Lower lobe of right lung (tissue), 2 donors: ENCODE measurements around the gene BANF2. TPM values are rescaled to one million over a fixed set of nuclear protein-coding genes. Genes with fewer than 3 reads are reported as not detected.

Experiments
- ATAC-seq, 2 donors: fragments of 200-7000 bp; cut with Tn5 transposase; one replicate each; pipeline ENCODE4 v1.9.1; 2020 to 2022; ENCODE audit warnings: mild to moderate bottlenecking in 2 of 2, moderate library complexity in 2 of 2
- DNase-seq: peaks from one replicate; pipeline ENCODE4 v3.0.0-alpha.2; 2020
- H3K27ac ChIP-seq: fragments of 200-600 bp; one replicate; pipeline ENCODE4 v1.8.0; 2022
- H3K27me3 ChIP-seq: fragments of 200-600 bp; one replicate; pipeline ENCODE4 v1.8.0; 2022; ENCODE audit warnings: low read depth
- H3K36me3 ChIP-seq: fragments of 200-600 bp; one replicate; pipeline ENCODE4 v1.8.0; 2022; ENCODE audit warnings: mild to moderate bottlenecking
- H3K4me1 ChIP-seq: fragments of 200-600 bp; one replicate; pipeline ENCODE4 v1.8.0; 2022
- H3K4me3 ChIP-seq: fragments of 200-600 bp; one replicate; pipeline ENCODE4 v1.8.0; 2022; ENCODE audit warnings: mild to moderate bottlenecking
- H3K9me3 ChIP-seq: fragments of 200-600 bp; one replicate; pipeline ENCODE4 v1.8.0; 2022
- intact Hi-C: fragments of 100-400 bp; cut with DNase I; formaldehyde crosslinking; loops from one replicate; pipeline ENCODE4 v1.11.0; 2022
- total RNA-seq: library from RNA; stranded (reverse); fragmentation: NEBNext Ultra II Directional; extraction: Animal tissue kit (Norgen Biotek cat#: 25700); gene quantifications from one replicate; pipeline ENCODE4 v1.2.1, GENCODE V29; 2021
- TF ChIP-seq, protein P1 (sequence below): fragments of 200-600 bp; IDR thresholded peaks from one replicate; pipeline ENCODE4 v1.8.0; 2022; ENCODE audit warnings: antibody characterized with exemption, mild to moderate bottlenecking
- donor health status: DM: no; HTN: yes; CAD: no; lungs with severe emphysema.

Gene BANF2
- total RNA-seq, 1 donor from 2014 or later: not detected

DNA sequence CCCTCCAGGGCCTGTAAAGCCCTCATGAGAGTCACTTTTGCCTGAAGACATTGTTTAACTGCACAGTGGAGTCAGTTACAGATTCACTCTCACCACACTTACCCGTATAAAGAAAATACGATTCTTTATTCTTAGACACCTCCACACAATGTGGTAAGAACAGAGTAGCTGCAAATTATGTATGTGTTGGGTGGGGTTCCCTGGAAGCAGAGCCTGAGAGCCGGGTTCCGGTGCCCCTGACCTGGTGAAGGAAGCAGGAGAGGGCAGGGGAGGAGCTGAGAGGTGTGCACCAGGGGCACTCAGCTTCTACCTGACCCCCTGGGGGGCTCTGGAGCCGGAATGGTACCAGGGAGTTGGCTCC, 11.5 kb downstream of the BANF2 start:
- Histone ChIP-seq H3K9me3 (no peaks in the 10 kb centered on the region), H3K27ac (no peak overlapping the region), H3K27me3 (no peaks in the 10 kb centered on the region), H3K36me3 (no peaks in the 10 kb centered on the region), H3K4me1 (no peaks in the 10 kb centered on the region), H3K4me3 (no peak overlapping the region)
- no peak for ATAC-seq
- DNase-seq: no peak
- TF ChIP-seq, protein P1, sequence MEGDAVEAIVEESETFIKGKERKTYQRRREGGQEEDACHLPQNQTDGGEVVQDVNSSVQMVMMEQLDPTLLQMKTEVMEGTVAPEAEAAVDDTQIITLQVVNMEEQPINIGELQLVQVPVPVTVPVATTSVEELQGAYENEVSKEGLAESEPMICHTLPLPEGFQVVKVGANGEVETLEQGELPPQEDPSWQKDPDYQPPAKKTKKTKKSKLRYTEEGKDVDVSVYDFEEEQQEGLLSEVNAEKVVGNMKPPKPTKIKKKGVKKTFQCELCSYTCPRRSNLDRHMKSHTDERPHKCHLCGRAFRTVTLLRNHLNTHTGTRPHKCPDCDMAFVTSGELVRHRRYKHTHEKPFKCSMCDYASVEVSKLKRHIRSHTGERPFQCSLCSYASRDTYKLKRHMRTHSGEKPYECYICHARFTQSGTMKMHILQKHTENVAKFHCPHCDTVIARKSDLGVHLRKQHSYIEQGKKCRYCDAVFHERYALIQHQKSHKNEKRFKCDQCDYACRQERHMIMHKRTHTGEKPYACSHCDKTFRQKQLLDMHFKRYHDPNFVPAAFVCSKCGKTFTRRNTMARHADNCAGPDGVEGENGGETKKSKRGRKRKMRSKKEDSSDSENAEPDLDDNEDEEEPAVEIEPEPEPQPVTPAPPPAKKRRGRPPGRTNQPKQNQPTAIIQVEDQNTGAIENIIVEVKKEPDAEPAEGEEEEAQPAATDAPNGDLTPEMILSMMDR: no peak
- intact Hi-C loops: no loop called here

DNA sequence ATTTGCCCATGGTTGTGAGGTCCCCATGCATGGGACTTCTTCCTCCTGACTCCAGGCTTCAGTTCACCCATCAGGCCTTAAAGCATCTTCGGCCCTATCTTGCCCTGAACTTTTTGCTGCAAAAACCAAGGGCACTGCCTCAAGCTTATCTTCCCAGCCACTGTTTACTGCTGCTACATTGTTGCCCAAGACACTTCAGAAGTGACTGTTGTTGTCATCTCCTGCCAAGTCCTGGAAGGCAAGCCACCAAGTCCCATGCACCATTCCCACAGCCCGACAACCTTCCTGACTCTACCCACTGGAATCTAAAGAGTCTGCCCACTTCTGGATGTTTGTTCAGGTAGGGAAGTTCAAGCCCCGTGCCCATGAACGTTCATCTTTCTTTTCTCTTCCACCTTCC, 12.4 kb downstream of the BANF2 start:
- TF ChIP-seq, protein P1: no peak
- Histone ChIP-seq H3K9me3 (no peaks in the 10 kb centered on the region), H3K27me3 (no peaks in the 10 kb centered on the region), H3K36me3 (no peaks in the 10 kb centered on the region), H3K27ac (no peak overlapping the region), H3K4me1 (no peaks in the 10 kb centered on the region), H3K4me3 (no peak overlapping the region)
- intact Hi-C loops: no loop called here
- DNase-seq (no peak), ATAC-seq (no peak)

DNA sequence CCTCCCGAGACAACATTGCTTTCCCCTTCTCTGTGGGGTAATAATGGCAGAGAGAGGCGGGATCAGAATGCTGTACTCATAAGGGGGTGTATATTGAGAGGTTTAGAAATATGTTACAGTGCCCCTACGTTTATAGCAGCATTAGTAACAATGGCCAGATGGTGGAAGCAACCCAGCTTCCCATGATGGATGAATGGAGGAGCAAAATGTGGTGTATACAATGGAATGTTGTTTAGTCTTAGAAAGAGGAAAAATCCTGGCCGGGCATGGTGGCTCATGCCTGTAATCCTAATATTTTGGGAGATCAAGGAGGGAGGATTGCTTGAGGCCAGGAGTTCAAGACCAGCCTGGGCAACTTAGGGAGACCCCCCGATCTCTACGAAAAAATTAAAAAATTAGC, 12.9 kb downstream of the BANF2 start:
- no peaks in the 10 kb centered on the region for H3K27me3 ChIP-seq
- TF ChIP-seq, protein P1: no peak
- intact Hi-C loops: no loop called here
- DNase-seq (no peak), ATAC-seq (no peak)
- H3K4me1 ChIP-seq: no peaks in the 10 kb centered on the region
- H3K27ac ChIP-seq: no peak overlapping the region
- H3K4me3 ChIP-seq: no peak overlapping the region
- H3K9me3 ChIP-seq: no peaks in the 10 kb centered on the region
- no peaks in the 10 kb centered on the region for H3K36me3 ChIP-seq

DNA sequence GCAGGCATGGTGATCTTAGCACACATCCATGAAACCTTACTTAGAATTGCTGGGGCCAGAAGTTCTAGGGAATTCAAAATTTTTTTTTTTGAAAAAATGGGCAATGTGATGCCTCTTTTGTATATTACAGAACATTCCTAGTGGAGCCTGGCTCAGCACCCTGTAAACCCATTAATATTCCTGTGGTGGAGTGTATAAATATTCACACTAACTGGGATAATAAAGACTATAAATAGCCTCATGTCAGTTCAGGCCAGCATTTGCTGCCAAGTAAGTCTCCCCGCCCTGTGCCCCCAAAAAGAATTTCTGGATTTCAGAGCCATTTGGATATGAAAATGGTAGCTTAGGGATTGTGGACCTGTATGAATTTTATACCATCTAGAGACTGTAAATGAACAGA, 14.8 kb downstream of the BANF2 start:
- H3K4me1 ChIP-seq: no peaks in the 10 kb centered on the region
- intact Hi-C loops: no loop called here
- ATAC-seq: no peak
- no peak for DNase-seq
- H3K4me3 ChIP-seq: no peak overlapping the region
- H3K9me3 ChIP-seq: no peaks in the 10 kb centered on the region
- H3K27ac ChIP-seq: no peak overlapping the region
- H3K36me3 ChIP-seq: no peaks in the 10 kb centered on the region
- no peaks in the 10 kb centered on the region for H3K27me3 ChIP-seq
- TF ChIP-seq, protein P1: no peak

DNA sequence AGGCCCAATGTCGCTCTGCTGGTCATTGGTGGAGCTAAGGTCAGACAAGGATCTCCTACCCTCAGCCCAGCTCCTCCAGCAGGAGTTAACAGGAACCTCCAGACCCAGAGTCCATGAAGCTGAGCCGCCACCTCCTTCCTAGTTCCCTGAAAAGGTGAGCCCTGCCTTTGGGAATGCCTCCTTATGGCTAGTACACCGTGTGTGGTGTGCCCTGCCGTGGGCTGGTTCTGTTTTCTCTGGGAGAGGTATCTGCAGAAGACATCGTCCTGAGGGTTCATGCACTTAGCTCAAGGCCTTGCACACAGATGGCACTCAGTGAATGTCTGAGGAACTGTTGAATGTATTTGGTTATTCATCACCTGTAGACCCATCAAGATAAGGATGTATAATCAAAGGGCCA, 15.3 kb downstream of the BANF2 start:
- Histone ChIP-seq H3K36me3 (no peaks in the 10 kb centered on the region), H3K4me3 (no peak overlapping the region), H3K4me1 (no peaks in the 10 kb centered on the region), H3K27ac (no peak overlapping the region), H3K9me3 (no peaks in the 10 kb centered on the region), H3K27me3 (no peaks in the 10 kb centered on the region)
- ATAC-seq (no peak), DNase-seq (no peak)
- TF ChIP-seq, protein P1: no peak
- intact Hi-C loops: no loop called here

DNA sequence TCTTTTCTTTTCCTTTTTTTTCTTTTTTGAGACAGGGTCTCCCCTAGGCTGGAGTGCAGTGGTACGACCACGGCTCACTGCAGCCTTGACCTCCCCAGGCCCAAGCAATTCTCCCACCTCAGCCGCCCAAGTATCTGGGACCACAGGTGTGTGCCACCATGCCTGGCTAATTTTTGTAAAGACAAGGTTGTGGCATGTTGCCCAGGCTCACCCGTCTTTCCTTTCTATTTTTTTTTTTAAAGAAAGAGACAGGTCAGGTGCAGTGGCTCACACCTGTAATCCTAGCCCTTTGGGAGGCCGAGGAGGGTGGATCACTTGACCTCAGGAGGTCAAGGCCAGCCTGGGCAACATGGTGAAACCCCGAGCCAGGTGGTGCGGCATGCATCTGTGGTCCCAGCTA, 16.6 kb downstream of the BANF2 start:
- DNase-seq (no peak), ATAC-seq (no peak)
- Histone ChIP-seq H3K36me3 (no peaks in the 10 kb centered on the region), H3K27me3 (no peaks in the 10 kb centered on the region), H3K4me3 (no peak overlapping the region), H3K9me3 (no peaks in the 10 kb centered on the region), H3K27ac (no peak overlapping the region), H3K4me1 (no peaks in the 10 kb centered on the region)
- TF ChIP-seq, protein P1: no peak
- intact Hi-C loops: no loop called here
